Measurements from ENCODE around the gene GMIP.

GRCh38 chr19:19654441-19654840 is 11.0 kb upstream of the GMIP start:
- no peak for TF ChIP-seq CTCF (conservative IDR thresholded peaks at IDR 0.05 in 1 of 2, IDR thresholded peaks at IDR 0.05 in 1 of 2; ENCODE audit: extremely low read depth in 1 of 2, insufficient read depth in 1 of 2, low read depth in 1 of 2, low read length in 2 of 2)
- no peak for TF ChIP-seq EZH2 (IDR thresholded peaks at IDR 0.05; ENCODE audit: borderline replicate concordance, low read length)

Measured in mammary epithelial cell (primary cell).